Putamen (tissue), 1 donor: Measurements from ENCODE around the gene TMEM82.

Experiments used
- DNase-seq: peaks from one replicate; pipeline ENCODE4 v3.0.0-alpha.2; 2016; ENCODE audit warnings: low spot score

TMEM82 gene

DNA sequence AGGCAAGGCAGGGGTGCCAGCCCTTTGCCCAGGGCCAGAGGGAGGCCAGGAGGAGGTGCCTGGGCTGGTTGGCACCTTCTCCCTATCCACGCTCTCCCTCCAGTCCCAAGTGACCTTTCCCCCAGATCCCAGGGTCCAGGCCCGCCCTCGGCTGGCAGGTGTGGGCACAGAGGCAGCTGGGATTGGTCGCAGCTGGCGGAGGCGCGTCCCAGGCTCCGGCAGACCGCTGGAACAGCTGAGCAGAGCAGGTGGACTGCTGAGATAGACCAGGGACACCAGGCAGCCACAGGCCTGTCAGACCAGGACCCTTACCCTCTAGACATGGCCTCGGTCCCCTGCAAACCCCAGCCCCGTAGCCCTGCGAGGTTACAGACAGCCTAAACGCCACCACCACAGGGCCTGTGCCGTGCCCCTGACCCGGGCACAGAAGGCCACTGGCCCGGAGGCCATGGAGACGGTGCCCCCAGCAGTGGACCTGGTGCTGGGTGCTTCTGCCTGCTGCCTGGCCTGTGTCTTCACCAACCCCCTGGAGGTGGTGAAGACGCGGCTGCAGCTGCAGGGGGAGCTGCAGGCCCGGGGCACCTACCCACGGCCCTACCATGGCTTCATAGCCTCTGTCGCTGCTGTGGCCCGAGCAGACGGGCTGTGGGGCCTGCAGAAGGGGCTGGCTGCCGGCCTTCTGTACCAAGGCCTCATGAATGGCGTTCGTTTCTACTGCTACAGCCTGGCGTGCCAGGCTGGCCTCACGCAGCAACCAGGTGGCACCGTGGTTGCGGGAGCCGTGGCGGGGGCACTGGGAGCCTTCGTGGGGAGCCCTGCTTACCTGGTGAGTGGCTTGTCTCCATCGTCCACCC lies 6.0 kb upstream of the TMEM82 start, which contains the start of gene SLC25A34:
Gene SLC25A34 (plus strand): TSS at position 221 of the 854 bp plus-strand sequence. CDS start 228 bp downstream, at position 449.
- no peak for DNase-seq

DNA sequence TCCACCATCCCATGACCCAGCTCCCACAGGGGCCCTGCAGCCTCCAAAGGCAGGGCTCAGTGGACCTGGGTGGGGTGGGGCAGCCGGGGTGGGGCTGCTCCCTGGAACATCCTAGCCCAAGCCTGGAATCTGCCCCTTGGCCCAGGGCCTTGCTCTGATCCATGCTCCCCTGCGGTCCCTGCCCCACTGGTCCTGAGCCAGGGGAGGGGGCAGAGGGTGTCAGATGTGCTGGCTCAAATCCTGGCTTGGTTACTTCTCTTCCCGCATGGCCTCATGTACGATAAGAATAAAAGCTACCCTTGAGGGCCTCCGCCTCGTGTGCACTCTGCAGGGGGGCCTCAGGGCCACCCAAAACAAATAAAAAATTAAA lies 5.4 kb upstream of the TMEM82 start:
- no peak for DNase-seq

DNA sequence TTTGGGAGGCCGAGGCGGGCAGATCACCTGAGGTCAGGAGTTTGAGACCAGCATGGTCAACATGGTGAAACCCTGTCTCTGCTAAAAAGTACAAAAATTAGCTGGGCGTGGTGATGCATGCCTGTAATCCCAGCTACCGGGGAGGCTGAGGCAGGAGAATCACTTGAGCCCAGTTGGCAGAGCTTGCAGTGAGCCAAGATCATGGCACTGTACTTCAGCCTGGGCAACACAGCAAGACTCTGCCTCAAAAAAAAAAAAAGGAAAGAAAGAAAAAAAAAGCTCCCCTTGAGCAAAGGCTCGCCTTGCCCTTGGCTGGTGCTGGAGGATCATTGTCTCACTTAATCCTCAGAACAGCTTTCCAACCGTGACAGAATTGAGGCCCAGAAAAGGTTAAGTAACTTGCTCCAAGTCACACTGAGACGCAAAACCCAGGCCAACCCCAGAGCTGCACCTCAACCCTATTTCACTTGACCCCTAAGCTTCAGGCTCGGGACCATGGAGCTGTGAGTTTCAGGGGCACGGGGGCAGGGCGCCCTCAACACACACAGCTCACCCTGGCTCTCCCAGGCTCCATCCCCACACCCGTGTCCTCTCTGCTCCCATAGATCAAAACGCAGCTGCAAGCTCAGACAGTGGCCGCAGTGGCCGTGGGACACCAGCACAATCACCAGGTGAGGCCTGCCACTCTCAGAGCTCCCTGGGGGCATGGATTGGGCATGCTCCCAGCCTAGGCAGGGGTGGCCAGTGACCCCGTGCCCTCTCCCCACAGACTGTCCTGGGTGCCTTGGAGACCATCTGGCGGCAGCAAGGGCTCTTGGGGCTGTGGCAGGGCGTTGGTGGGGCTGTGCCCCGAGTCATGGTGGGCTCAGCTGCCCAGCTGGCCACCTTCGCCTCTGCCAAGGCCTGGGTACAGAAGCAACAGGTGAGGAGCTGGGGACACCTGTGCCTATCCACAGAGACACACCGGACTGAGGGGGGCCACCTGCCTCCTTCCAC lies 4.7 kb upstream of the TMEM82 start:
- no peak for DNase-seq

DNA sequence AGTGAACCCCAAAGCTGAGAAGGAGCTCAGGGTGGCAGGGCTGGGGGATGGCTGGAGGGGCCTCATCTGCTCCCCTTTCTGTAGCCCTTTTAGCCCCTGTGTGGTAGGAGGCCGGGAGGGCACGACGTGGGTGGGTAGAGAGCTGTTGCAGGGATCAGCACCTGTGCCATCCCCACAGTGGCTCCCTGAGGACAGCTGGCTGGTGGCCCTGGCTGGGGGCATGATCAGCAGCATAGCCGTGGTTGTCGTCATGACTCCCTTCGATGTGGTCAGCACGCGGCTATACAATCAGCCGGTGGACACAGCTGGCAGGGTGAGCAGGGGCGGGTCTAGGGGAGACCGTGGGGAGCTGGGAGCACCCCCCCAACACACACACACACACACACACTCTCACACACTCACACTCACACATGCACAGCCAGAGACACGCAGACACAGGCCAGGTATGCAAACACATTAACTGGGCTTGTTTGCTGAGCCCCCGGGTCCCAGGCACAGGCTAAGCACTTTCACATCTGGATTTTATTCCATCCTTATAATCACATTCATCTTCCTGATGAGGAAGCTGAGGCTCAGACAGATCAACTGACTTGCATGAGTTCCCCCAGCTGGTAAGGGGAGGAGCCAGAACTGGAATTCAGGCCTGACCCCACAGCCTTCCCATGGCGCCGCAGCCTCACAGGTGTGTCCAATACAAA lies 3.7 kb upstream of the TMEM82 start:
- no peak for DNase-seq

DNA sequence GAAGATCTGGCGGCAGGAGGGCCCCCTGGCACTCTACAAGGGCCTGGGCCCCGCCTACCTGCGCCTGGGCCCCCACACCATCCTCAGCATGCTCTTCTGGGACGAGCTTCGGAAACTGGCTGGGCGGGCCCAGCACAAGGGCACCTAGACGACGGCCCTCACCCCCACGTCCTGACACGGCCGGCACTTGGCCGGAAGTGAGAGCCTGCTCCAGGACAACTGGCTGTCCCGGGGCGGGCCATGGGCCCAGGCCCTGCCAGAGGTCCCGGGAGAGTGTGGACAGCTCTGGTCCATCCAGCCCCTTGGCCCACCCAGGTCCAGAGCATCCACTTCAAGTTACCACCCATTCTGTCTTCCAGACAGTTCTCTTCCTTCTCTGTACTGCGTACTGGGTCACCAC lies 3.0 kb upstream of the TMEM82 start:
- DNase-seq, result no peak

DNA sequence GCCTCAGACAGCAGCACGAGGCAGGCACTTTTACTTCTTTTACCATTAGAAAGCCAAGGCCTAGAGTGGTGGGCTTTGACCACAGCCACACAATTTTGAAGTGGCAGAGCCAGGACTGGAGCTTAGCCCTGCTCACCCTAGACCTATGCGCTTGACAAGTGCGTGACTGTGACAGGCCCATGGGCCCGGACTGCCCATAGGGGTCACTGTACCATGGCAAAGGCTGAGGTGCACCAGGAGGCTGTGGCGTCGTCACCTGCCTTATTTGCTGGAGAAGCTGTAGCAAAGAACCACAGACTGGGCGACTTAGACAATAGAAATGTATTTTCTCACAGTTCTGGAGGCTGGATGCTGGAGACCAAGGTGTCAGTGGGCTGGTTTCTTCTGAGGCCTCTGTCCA lies 2.6 kb upstream of the TMEM82 start:
- no peak for DNase-seq

DNA sequence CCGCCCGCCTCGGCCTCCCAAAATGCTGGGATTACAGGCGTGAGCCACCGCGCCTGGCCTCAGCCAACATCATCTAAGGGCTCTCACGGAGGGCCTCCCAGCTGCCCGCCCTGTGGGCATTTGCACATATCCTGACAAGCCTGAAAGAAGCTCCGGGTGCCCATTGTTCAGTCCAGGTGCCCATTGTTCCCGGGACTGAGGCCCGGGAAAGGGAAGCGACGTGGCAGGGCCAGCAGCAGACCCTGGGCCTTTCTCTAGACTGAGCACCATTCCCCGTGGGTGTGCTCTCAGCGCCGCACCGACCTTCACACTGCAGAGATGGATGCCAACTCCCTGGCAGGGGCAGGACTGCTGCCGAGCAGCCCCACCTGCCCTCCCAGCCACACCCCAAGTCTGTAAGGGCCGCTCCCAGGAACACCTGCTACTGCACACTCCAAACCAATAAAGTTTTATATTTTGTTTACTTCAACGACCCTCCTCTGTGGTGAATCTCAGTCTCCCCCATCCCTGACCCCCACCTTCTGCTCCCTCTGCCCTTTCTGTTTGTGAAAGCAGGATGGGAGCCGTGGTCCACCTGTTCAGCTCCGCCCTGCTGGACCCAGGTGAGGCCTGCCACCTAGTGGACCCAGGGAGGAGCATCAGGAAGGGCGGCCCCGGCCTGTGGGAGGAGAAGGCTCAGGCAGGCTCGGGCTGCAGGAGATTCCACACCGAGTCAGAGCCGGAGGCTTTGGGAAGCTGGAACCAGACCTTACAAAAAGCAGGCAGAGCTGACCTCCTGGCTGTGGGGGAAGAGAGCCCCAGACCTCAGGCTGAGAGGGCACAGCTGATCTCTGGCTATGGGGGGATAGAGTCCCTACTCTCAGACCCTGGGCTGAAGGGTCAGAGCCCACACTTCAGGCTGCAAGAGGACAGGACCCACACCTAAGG lies 1.1 kb upstream of the TMEM82 start:
- DNase-seq, result peak; percentile 27

DNA sequence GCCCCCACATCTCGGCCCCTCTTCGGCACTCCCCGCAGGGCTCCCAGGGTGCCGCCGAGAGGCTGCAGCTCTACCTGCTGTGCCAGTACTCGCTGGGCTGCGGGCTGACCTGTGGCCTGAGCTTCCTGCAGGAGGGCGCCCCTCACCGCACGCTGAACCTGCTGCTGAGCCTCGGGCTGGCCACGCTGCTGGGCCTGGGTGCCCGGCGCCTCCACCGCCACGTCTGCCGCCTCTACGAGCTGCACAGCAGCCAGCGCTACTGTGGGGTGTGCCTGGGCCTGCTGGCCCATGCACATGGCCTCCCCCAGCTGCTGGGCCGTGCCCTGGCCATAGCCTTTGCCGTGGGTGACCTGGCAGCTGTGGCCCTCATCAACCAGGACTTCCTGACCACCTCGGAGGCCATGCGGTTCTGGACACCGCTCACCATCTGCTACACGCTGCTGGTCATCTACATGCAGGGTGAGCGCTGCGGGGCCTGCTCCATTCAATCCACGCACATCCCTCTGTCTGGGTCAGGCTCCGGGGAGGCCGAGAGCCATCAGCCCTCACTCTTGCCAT lies 1.9 kb downstream of the TMEM82 start:
- no peak for DNase-seq

DNA sequence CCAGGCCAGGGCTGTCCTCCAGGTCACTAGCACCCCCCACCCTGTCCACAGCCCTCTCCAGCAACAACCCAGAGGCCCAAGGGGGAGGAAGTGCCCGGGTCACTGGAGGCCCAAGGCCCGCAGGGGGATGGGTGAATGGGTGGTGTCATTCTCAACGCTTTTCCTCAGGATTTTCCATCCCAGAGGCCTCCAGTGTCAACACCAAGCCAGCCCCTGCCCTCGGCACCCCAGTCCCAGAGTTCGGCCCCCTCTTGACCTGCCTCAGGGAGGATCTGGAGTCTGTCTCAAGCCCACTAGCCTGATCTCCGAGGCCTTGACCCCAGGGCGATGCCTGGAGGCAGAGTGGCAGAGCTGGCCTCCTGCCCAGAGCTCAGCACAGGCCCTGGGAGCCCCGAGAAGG lies 5.1 kb downstream of the TMEM82 start:
- no peak for DNase-seq

DNA sequence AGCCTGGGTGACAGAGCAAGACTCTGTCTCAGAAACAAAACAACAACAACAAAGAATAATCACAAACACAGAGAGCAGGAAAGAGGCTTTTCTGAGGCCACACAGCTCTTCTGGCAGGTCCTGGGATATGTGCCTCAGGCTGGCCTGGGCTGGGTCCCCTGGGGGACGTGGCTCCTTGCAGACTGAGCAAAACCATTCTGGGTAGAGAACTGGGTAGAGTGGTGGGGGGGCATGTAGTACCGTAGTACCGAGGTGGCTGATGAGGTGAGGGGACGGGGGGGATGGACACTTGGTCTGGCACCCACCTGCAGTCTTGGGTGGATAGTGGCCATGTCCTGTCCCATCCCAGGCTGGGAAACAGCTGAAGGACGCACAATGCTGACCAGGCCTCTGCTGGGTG lies 6.0 kb downstream of the TMEM82 start:
- DNase-seq, result no peak

DNA sequence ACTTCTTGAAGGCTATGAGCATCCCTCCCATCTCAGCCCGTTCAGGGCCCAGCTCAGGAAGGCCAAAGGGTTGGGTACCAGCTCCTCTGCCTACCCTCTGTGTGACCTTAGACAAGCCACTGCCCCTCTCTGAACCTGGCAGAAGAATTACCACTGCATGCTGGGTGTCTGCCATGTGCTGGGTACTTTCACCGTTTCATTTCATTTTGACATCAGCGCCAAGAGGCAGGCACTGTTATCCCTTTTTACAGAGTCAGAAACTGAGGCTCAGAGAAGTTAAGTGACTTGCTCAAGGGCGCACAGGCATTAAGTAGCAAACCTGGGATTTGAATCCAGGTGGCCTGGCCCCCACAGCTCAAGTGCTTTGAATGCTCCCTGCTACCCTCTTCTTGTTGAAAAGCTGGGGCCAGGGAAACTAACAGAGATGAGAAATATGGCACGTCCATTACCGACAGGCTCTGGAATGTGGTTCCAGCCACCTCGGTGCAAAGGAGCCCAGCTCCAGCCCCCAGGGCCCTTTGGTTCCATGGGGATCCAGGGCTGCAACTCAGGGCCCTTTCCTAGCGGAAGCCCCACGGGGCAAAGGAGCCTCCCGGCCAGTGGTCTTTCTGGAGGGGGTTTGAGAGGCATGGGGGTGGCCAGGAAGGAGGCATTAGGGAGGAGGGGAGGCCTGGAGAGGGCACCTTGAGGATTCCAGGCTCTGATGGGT lies 6.5 kb downstream of the TMEM82 start:
- no peak for DNase-seq

DNA sequence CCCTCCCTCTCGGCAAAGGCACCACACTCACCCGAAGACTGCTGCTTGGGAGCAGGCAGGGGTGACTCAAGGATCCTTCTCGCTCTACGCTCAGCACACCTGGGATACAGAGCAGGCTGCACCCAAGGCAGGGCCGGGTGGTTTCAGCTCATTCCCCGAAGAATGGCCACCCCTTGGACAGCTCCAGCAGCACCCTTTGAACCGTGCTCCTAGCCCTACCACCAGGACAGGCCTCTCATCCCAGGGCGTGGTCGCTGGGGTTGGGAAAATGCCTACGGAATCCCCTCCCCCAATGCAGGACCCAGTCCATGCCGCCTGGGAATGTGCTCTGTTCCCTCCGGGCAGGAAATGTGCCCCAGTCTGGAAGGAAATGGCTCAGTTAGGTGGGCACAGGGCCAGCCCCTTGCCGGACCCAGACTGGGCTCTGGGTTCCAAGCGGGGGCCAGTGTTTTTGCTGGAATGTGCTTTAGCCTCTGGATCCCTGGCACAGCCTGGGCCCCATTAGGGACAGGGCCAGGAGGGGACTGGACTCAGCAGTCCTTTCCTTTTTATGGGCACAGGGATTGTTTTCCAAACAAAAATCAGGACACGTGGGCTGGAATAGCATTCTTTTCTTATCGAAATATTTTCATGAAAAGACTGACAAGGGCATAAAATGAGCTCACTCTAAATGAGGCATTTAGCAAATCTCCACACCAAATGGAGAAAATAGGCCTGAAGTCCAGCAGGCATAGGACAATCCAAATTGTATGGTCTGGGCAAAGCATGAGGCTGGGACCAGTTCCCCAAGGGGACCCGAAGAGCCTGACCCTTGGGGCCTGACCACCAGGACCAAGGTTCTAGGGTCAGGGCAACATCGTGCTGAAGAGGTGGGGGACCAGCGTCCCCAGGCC lies 7.3 kb downstream of the TMEM82 start:
- no peak for DNase-seq

DNA sequence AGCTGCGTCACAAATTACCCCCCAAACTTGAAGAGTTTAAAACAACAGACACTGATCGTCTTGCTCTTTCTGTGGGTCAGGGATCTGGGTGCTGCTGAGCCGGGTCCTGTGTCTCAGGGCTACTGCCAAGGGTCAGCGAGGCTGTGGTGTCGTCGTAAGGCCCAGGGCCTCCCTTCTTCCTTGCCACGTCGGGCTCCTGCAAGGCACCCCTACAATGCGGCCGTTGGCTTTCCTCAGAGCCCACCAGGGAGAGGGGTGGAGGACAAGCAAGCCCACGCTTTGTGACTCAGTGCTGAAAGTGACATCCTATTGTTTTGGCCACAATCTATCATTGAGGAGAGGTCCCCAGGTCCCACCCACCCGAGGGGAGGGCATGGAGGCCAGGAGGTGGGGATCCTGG lies 8.6 kb downstream of the TMEM82 start:
- DNase-seq, result no peak

DNA sequence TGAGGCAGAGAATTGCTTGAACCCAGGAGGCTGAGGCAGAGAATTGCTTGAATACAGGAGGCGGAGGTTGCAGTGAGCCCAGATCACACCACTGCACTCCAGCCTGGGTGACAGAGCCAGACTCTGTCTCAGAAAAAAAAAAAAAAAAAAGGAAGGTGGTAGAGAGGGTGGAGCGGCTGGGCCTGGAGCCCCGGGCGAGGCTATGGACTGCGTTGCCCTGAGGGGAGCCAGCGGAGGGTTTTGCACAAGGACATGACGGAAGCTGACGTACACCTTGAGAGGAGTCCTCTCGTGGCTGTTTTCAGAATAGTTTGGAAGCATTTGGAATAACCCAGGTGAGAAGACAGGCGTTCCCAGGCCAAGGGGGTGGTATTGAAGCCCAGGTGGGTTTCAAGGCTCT lies 9.4 kb downstream of the TMEM82 start:
- no peak for DNase-seq

DNA sequence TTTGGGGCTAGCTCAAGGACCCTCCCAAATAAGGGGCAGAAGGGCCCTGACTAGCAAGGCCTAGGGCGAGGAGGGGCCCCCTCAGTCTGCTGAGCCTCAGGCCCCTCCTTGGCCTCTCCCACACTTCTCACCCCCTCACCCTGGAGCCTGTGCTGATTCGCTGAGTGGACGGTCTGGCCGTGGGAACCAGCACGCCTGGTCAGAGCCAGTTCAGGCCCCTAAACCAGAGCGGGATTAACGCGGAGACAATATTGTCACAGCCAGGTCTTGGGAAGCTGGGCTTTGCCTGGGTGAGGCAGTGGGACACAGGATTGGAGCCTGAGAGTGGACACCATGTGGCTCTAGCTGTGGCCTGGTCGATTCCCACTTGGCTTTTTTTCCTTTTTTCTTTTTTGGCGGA lies 11.5 kb downstream of the TMEM82 start:
- no peak for DNase-seq

DNA sequence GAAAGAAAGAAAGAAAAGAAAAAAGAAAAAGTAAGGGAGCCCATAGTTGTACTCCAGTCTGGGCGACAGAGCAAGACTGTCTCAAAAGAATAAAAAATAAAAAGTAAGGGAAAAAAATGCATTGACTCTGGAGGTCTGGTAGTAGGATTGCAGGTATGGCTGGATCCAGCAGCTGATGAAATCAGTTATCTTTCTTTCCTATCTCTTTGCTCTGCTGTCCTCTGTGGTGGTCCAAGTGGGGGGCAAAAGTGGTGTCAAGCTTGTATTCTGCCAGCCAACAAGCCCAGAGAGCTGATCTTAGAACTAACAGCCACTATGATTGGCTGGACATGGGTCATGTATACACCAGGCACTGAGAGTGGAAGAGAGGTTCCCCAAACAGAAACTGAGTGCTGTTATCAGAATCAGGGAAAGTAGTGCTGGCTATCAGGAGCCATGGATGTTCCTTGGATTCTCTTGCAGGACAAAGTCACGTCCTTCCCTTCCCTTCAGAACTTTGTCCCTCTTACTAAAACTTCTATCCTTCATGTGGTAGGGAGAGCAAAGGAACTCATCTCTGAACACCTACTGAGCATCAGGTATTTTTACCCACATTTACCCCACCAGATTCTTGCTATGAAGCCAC lies 12.8 kb downstream of the TMEM82 start:
- no peak for DNase-seq

DNA sequence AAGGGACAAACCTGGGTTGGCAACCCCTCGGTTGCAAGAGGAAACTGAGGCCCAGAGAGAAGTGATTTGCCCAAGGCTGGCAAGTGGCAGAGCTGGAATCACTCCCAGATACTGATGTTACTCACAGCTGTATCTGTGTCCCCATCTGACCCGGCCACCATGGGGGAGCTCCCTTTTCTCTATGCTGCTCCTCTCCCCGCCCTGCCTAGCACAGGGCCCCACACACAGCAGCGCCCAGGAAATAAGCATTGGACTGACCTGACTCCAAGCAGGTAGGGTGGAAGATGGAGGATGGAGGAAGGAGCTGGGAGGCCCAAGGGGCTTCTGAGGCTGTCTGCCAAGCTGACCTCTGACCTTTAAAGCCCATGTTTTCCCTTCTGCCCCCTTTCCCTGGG lies 13.3 kb downstream of the TMEM82 start:
- no peak for DNase-seq

DNA sequence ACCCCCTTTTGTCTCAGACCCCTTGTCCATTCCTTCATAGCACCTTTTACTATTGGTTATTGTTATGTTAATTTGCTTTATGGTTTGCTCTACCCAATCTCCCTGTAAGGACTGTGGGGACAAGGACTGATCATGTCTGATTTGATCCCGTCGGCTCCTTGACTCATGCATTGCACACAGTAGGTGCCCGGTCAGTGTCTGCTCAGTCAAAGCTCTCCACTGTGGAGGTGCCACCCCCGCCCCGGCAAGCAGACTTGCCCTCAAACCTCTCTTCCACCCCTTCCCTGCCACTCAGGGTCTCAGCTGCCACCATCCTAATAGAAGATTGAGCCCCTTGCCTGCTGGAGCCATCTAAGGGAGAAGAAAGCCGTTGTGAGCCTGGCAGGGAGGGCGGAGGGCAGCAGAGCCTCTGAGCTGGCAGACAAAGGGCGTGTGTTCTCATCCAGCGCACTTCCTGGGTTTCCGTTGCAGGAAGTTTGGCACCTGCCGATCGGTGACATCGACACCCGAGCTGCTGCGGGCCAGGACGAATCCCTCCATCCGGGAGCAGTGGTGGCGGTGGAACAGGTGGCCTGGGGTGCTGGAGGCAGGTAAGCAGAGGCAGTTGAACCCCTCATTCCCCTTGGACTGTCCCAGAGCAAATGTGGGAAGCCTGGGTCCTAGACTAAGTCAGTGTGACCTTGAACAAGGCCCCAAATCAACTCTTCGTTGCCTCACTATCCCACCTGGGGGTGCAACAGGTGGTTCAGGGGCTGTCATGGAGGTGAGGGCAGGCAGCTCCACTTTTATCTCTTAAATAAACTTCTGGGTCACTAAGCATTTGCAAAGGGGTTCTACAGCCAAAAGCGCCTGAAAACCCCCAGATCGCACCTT lies 14.1 kb downstream of the TMEM82 start:
- DNase-seq, result no peak
